IPS-NIHi7 (cell line): ENCODE measurements around the gene NDUFA13.
A peak's percentile ranks its signal among the peaks of the same experiment; 100 is the strongest.

Experiments
- DNase-seq: peaks from one replicate; pipeline ENCODE4 v3.0.0; 2012; ENCODE audit warnings: mixed read lengths; ENCODE audit errors: extremely low spot score

Gene NDUFA13

GRCh38 chr19:19547674-19548336, 31.8 kb downstream of the NDUFA13 start:
- no peak for DNase-seq

- no peak for DNase-seq
Measured at GRCh38 chr19:19548915-19549759, 33.1 kb downstream of the NDUFA13 start.

- no peak for DNase-seq
Measured at GRCh38 chr19:19549804-19550464, 33.9 kb downstream of the NDUFA13 start.

- no peak for DNase-seq
Measured at GRCh38 chr19:19550485-19550929, 34.5 kb downstream of the NDUFA13 start.

- DNase-seq: no peak
Measured at GRCh38 chr19:19550972-19551852, 35.2 kb downstream of the NDUFA13 start.

GRCh38 chr19:19551853-19552192, 35.8 kb downstream of the NDUFA13 start:
- DNase-seq: no peak

GRCh38 chr19:19552798-19553197, 36.8 kb downstream of the NDUFA13 start:
- peak; percentile 86 for DNase-seq

GRCh38 chr19:19553670-19554069, 37.6 kb downstream of the NDUFA13 start:
- DNase-seq: no peak

GRCh38 chr19:19554074-19555023, 38.3 kb downstream of the NDUFA13 start:
- peak; percentile 92 for DNase-seq

- DNase-seq: no peak
Measured at GRCh38 chr19:19558055-19558454, 42.0 kb downstream of the NDUFA13 start.

- no peak for DNase-seq
Measured at GRCh38 chr19:19558636-19559035, 42.6 kb downstream of the NDUFA13 start.

- no peak for DNase-seq
Measured at GRCh38 chr19:19559931-19560330, 43.9 kb downstream of the NDUFA13 start.

- DNase-seq: no peak
Measured at GRCh38 chr19:19561946-19562664, 46.1 kb downstream of the NDUFA13 start.

- peak; percentile 48 for DNase-seq
Measured at GRCh38 chr19:19562665-19563347, 46.8 kb downstream of the NDUFA13 start.

GRCh38 chr19:19563348-19563848, 47.4 kb downstream of the NDUFA13 start:
- no peak for DNase-seq

GRCh38 chr19:19566306-19566705, 50.3 kb downstream of the NDUFA13 start:
- no peak for DNase-seq

- DNase-seq: no peak
Measured at GRCh38 chr19:19567391-19567790, 51.4 kb downstream of the NDUFA13 start.

- no peak for DNase-seq
Measured at GRCh38 chr19:19568802-19569756, 53.1 kb downstream of the NDUFA13 start.
